ENCODE results near the gene PRDM16.

DNA sequence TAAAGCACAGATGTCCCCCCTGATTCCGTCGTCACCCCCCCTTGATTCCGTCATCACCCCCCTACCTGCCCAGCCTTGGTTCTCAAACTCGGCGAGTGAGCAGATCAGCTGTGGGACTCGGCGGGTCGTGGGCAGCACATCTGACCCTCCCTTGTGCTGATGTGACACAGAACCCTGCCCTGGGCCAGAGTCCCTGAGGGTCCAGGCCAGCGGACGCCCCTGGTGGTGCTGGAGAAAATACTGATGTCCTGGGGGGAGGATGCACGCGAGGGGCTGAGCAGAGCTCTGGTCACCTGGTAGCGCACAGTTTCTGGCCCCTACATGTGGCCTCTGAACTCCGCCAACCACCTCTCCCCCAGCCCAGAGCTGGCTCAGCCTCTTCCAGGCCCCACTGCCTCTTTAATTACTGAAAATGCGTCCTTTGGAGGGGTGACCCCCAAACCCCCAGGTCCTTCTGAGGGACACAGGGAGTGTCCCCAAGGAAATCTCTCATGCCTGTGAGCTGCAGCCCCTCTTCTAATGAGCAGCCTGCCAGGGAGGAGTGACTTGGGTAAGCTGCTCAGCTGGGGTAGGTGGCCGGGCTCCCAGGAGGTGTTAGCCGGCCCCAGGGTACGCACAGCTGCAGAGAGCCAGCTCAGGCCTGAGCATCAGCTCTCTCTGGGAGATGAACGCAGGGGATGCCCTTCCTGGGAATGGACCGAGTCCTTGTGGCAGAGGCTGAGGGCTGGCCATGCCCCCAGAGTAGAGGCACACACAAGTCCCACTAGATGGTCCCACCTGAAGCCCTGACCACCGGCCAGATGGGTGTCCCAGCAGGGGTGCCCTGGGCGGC lies 255.9 kb downstream of the PRDM16 start:
- no peak for TF ChIP-seq CTCF (IDR thresholded peaks at IDR 0.05)
- no peak for TF ChIP-seq POLR2A (IDR thresholded peaks at IDR 0.05)
